A673 (cell line): ENCODE data around the gene IPO13. TPM values are rescaled to one million over a fixed set of nuclear protein-coding genes. Genes with fewer than 3 reads are reported as not detected.

Experiments used
- BruUV-seq: library from RNA; stranded (reverse); fragments of 400-500 nt; replicated peaks from 2 replicates; lab custom pipeline; 2021; lab: Mats Ljungman, UMichigan
- CTCF ChIA-PET: fragments of 300-600 bp; sonication (Branson Sonifier 250); formaldehyde crosslinking; loops from one replicate; lab custom pipeline; 2022; ENCODE audit warnings: antibody characterized with exemption; lab: Charles Lee
- POLR2A ChIA-PET: fragments of 300-600 bp; sonication (Branson Sonifier 250); formaldehyde crosslinking; loops from one replicate; lab custom pipeline; 2022; ENCODE audit warnings: antibody characterized with exemption; ENCODE audit not compliant: low non-redundant PET; lab: Charles Lee
- DNase-seq: peaks from one replicate; pipeline ENCODE4 v3.0.0-alpha.2; 2015; ENCODE audit warnings: low spot score
- H3K27ac ChIP-seq: fragments of 200-600 bp; sonication (generic); 2 replicates; pipeline ENCODE4 v1.5.1; 2016; ENCODE audit warnings: mixed run types, low read depth, mild to moderate bottlenecking, mixed read lengths, antibody characterized with exemption, low read length; ENCODE audit not compliant: poor library complexity, severe bottlenecking
- H3K27me3 ChIP-seq: fragments of 200-600 bp; sonication (generic); replicated peaks from 2 replicates; pipeline ENCODE4 v1.6.1; 2017; ENCODE audit warnings: mixed run types, low read depth, mild to moderate bottlenecking, mixed read lengths, antibody characterized with exemption, low read length; ENCODE audit not compliant: insufficient read depth, poor library complexity
- H3K36me3 ChIP-seq: fragments of 200-600 bp; sonication (generic); 2 replicates; pipeline ENCODE4 v1.6.1; 2016; ENCODE audit warnings: mixed run types, mild to moderate bottlenecking, mixed read lengths, antibody characterized with exemption, low read length; ENCODE audit not compliant: insufficient read depth, poor library complexity, severe bottlenecking
- H3K4me1 ChIP-seq: fragments of 200-600 bp; sonication (generic); 2 replicates; pipeline ENCODE4 v1.6.1; 2017; ENCODE audit warnings: mixed run types, mild to moderate bottlenecking, mixed read lengths, antibody characterized with exemption, low read length; ENCODE audit not compliant: insufficient read depth, poor library complexity, severe bottlenecking
- H3K4me3 ChIP-seq: fragments of 200-600 bp; sonication (generic); 2 replicates; pipeline ENCODE4 v1.5.1; 2016; ENCODE audit warnings: low read depth, mixed run types, mild to moderate bottlenecking, mixed read lengths, low read length; ENCODE audit not compliant: poor library complexity, severe bottlenecking
- H3K9me3 ChIP-seq: fragments of 200-600 bp; sonication (generic); 2 replicates; pipeline ENCODE4 v1.6.1; 2016; ENCODE audit warnings: mixed run types, low read depth, mild to moderate bottlenecking, mixed read lengths, antibody characterized with exemption, low read length; ENCODE audit not compliant: poor library complexity, severe bottlenecking
- CTCF ChIP-seq: fragments of 300-800, 200-600 bp; sonication (generic); conservative IDR thresholded peaks from 2 replicates; pipeline ENCODE4 v1.5.1; 2017; ENCODE audit warnings: low read depth, mild to moderate bottlenecking, antibody characterized with exemption, low read length, moderate library complexity, mixed read lengths
- EZH2 ChIP-seq: fragments of 200-600 bp; sonication (generic); IDR thresholded peaks from 2 replicates; pipeline ENCODE4 v1.6.1; 2017; ENCODE audit warnings: borderline replicate concordance, low read depth, mild to moderate bottlenecking, mixed read lengths, antibody characterized with exemption, low read length; ENCODE audit not compliant: poor library complexity, severe bottlenecking
- intact Hi-C: fragments of 100-400 bp; cut with micrococcal nuclease; formaldehyde crosslinking; loops from one replicate; pipeline ENCODE4 v1.10.0; 2022; ENCODE audit not compliant: unreplicated experiment
- total RNA-seq: library from RNA; stranded (reverse); gene quantifications from 2 replicates; pipeline ENCODE4 v1.2.3, GENCODE V29; 2021

Gene IPO13
- total RNA-seq, 1 experiment from 2014 or later, result 53.4 TPM

- POLR2A ChIA-PET, result no interaction called here
- peaks cover 39% of the 10 kb centered on the region for H3K4me1 ChIP-seq
- DNase-seq, result no peak
- CTCF ChIA-PET, result interaction anchor here (0.7 to 1.0 kb wide), 2 partner anchors 16 to 19 kb away, joined by 3 to 4 read pairs; no protein-coding TSS in a partner anchor
- no peaks in the 10 kb centered on the region for H3K9me3 ChIP-seq
- no TSS peak for BruUV-seq
- no peaks in the 10 kb centered on the region for H3K36me3 ChIP-seq
- intact Hi-C loops, result no loop called here
- peak overlapping the region; percentile 90 for H3K27ac ChIP-seq
- TF ChIP-seq CTCF (no peak), EZH2 (no peak)
- H3K27me3 ChIP-seq, result no peaks in the 10 kb centered on the region
- no peak overlapping the region for H3K4me3 ChIP-seq
These were observed 31.9 kb upstream of the IPO13 start for GRCh38 chr1:43914576-43915525.

- intact Hi-C loops, result no loop called here
- ChIA-PET POLR2A (no interaction called here), CTCF (no interaction called here)
- no peak for TF ChIP-seq CTCF
- TF ChIP-seq EZH2, result no peak
- BruUV-seq, result no TSS peak
- Histone ChIP-seq H3K9me3 (no peaks in the 10 kb centered on the region), H3K27me3 (no peaks in the 10 kb centered on the region), H3K36me3 (no peaks in the 10 kb centered on the region), H3K4me1 (peaks cover 6% of the 10 kb centered on the region), H3K27ac (no peak overlapping the region), H3K4me3 (no peak overlapping the region)
- DNase-seq, result no peak
These were observed 26.8 kb upstream of the IPO13 start for GRCh38 chr1:43919906-43920305.

GRCh38 chr1:43921022-43921421 is 25.7 kb upstream of the IPO13 start:
- TF ChIP-seq CTCF (no peak), EZH2 (no peak)
- BruUV-seq, result no TSS peak
- DNase-seq, result no peak
- Histone ChIP-seq H3K27ac (no peak overlapping the region), H3K9me3 (no peaks in the 10 kb centered on the region), H3K27me3 (no peaks in the 10 kb centered on the region), H3K4me1 (no peaks in the 10 kb centered on the region), H3K4me3 (no peak overlapping the region), H3K36me3 (no peaks in the 10 kb centered on the region)
- ChIA-PET POLR2A (no interaction called here), CTCF (no interaction called here)
- intact Hi-C loops, result no loop called here
